ENCODE results near the gene VIPR1.
"Not testable (repeated sequence)": the region's sequence is repeated elsewhere in the genome, so short reads cannot be mapped to it uniquely, and the experiment has no call there.

Gene VIPR1

GRCh38 chr3:42535981-42536784 is 33.7 kb downstream of the VIPR1 start:
- peak; percentile 73 for DNase-seq

- no peak for DNase-seq
Observed at GRCh38 chr3:42537350-42537749, 34.9 kb downstream of the VIPR1 start.

GRCh38 chr3:42539871-42540714 is 37.6 kb downstream of the VIPR1 start:
- DNase-seq, result peak; percentile 78

GRCh38 chr3:42541079-42541478 is 38.6 kb downstream of the VIPR1 start:
- DNase-seq, result no peak

- DNase-seq, result no peak
Observed at GRCh38 chr3:42544492-42545283, 42.2 kb downstream of the VIPR1 start.

GRCh38 chr3:42545284-42545900 is 42.9 kb downstream of the VIPR1 start:
- no peak for DNase-seq

- DNase-seq, result no peak
Observed at GRCh38 chr3:42546691-42547213, 44.3 kb downstream of the VIPR1 start.

- peak; percentile 78 for DNase-seq
Observed at GRCh38 chr3:42547401-42547945, 45.0 kb downstream of the VIPR1 start.

GRCh38 chr3:42549131-42549530 is 46.7 kb downstream of the VIPR1 start:
- no peak for DNase-seq

- no peak for DNase-seq
Observed at GRCh38 chr3:42550250-42550649, 47.8 kb downstream of the VIPR1 start.

- DNase-seq, result no peak
Observed at GRCh38 chr3:42552830-42553229, 50.4 kb downstream of the VIPR1 start.

GRCh38 chr3:42556089-42556632 is 53.7 kb downstream of the VIPR1 start:
- DNase-seq, result peak; percentile 58

- peak; percentile 24 for DNase-seq
Observed at GRCh38 chr3:42556817-42557216, 54.4 kb downstream of the VIPR1 start.

GRCh38 chr3:42557854-42558253 is 55.4 kb downstream of the VIPR1 start:
- peak; percentile 57 for DNase-seq

GRCh38 chr3:42562047-42562907 is 59.8 kb downstream of the VIPR1 start:
- no peak for DNase-seq

- DNase-seq, result no peak
Observed at GRCh38 chr3:42569593-42570142, 67.2 kb downstream of the VIPR1 start.

GRCh38 chr3:42572278-42572677 is 69.8 kb downstream of the VIPR1 start:
- peak; percentile 52 for DNase-seq

GRCh38 chr3:42575137-42575741 is 72.8 kb downstream of the VIPR1 start:
- no peak for DNase-seq

GRCh38 chr3:42578054-42578453 is 75.6 kb downstream of the VIPR1 start:
- no peak for DNase-seq

GRCh38 chr3:42579346-42579745 is 76.9 kb downstream of the VIPR1 start:
- not testable (repeated sequence) for DNase-seq
